ENCODE measurements around the gene RAC2. TPM values are rescaled to one million over a fixed set of nuclear protein-coding genes. Genes with fewer than 3 reads are reported as not detected.

RAC2 gene
- total RNA-seq, 1 donor from 2014 or later, result 6.3 TPM

DNA sequence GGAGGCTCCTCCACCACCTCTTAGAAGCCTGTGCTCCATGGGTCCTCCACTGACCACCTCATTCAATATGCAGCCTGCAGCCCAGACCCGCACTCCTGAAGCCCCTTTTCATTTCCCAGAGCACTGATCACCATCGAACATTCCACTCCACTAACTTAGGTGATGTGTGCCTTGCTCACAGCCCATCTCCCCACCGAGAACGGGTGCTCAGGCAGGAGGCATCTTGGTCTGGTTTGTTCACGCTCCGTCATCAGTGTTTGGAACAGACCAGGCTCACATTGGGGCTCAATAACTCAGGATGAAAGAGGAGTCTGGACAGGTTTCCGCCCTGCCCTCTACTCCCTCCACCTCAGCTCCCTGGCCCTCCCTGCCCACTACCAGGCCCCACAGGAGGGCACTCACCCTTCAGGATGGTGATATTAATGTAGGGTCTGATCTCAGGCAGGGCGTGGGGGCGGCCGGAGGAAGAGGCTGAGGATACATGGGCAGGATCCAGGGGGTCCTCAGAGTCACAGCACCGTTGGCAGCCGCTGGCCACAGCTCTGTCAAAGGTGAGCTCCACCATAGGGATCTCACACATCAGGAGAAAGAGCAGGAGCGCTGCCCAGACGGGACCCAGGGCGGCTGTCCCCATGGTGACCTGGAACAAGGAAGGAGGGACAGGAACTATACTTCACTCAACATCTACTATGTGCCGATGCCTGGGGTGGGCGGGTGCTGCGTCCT is 59.1 kb downstream of the RAC2 start:
- TF ChIP-seq, protein P1, sequence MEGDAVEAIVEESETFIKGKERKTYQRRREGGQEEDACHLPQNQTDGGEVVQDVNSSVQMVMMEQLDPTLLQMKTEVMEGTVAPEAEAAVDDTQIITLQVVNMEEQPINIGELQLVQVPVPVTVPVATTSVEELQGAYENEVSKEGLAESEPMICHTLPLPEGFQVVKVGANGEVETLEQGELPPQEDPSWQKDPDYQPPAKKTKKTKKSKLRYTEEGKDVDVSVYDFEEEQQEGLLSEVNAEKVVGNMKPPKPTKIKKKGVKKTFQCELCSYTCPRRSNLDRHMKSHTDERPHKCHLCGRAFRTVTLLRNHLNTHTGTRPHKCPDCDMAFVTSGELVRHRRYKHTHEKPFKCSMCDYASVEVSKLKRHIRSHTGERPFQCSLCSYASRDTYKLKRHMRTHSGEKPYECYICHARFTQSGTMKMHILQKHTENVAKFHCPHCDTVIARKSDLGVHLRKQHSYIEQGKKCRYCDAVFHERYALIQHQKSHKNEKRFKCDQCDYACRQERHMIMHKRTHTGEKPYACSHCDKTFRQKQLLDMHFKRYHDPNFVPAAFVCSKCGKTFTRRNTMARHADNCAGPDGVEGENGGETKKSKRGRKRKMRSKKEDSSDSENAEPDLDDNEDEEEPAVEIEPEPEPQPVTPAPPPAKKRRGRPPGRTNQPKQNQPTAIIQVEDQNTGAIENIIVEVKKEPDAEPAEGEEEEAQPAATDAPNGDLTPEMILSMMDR (IDR thresholded peaks at IDR 0.05; ENCODE audit: insufficient read depth, low read length, severe bottlenecking), result no peak

DNA sequence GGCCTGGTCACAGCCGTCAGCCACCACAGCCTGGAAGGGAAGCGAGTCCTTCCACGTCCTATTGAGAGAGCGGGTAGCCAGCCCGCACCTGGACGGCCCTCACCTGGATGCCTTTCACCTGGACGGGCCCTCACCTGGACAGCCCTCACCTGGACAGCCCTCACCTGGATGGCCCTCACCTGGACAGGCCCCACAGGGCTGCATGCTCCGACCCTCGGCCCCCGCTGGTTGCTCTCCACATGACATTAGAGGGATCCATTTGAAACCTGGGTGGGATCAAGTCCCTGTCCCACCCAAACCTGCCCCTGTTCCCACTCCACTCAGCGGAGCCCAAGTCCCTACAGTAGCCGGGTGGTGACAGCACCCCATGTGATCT is 59.7 kb downstream of the RAC2 start:
- H3K36me3 ChIP-seq (ENCODE audit: control insufficient read depth, insufficient read depth, low read length), result peaks cover 4% of the 10 kb centered on the region
- DNase-seq (ENCODE audit: low read depth), result no peak
- TF ChIP-seq, protein P1 (IDR thresholded peaks at IDR 0.05; ENCODE audit: insufficient read depth, low read length, severe bottlenecking), result no peak

More for the DNA sequence above, 59.1 kb downstream of the RAC2 start:
- FAIRE-seq (no peak), DNase-seq (ENCODE audit: low read depth) (no peak)
- Histone ChIP-seq H3K36me3 (ENCODE audit: control insufficient read depth, insufficient read depth, low read length) (peaks cover 4% of the 10 kb centered on the region), H3K4me3 (ENCODE audit: low read depth, low read length) (no peak overlapping the region), H3K27me3 (ENCODE audit: control insufficient read depth, insufficient read depth, low read length) (no peaks in the 10 kb centered on the region)

DNA sequence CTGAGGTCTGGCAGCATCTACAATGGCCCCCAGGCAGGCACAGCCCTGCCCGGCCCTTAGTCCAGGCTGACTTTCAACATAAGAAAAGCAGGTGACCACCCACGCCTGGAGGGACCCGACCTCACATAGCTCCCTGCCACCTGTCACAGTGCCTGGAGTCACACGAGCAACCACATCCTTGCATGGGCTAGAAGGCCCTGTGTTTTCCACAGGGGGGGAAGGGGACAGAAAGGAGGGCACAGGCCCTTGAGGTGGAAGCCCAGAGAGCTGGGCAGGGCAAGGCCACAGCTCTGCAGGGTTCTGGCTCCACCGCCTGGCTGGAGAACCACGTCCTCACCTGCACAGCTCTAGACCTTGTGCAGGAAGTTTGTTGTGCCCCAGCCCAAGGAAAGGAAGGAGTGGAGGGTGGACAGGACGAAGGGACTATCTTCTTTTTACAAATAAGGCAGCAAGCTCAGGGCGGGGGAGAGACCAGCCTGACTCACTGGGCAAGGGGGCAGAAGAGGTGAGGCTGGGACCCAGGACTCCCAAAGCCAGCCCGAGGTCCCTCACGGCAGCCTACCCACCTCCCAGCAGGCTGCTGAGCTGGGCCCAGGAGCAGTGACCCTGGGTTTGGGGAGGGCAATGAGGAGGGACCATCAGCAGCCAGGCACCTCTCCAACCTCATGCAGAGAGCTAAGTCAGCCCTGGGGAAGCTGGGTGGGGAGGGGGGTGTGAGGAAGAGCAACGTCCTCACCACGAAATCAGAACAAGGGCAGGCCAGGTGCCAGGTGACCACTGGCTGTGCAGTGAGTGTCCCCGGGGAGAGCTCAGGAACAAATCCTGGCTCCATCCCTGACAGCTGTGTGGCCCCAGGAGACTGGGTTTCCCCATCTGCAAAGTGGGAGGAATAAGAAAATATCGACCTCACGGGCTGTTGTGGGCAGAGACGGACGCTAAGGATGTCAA is 60.4 kb downstream of the RAC2 start:
- FAIRE-seq, result no peak
- TF ChIP-seq, protein P1 (IDR thresholded peaks at IDR 0.05; ENCODE audit: insufficient read depth, low read length, severe bottlenecking), result no peak
- Histone ChIP-seq H3K36me3 (ENCODE audit: control insufficient read depth, insufficient read depth, low read length) (peaks cover 4% of the 10 kb centered on the region), H3K4me3 (ENCODE audit: low read depth, low read length) (no peak overlapping the region), H3K27me3 (ENCODE audit: control insufficient read depth, insufficient read depth, low read length) (no peaks in the 10 kb centered on the region)
- no peak for DNase-seq (ENCODE audit: low read depth)

More for the DNA sequence above, 59.7 kb downstream of the RAC2 start:
- FAIRE-seq, result no peak
- H3K4me3 ChIP-seq (ENCODE audit: low read depth, low read length), result no peak overlapping the region
- H3K27me3 ChIP-seq (ENCODE audit: control insufficient read depth, insufficient read depth, low read length), result no peaks in the 10 kb centered on the region

DNA sequence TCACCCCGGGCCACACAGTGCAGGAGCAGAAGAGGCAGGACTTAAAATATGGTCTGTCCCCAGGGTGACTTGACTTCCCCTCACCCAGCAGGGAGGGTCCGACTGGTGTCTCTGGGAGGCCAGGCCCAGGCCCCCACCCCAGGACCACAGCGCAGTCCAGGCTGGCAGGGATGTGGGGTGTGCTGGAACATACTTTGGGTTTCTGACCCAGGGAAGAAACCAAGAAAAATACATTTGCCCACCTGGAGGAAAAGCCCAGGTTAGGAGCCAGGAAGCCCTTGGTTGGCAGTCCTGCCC is 61.2 kb downstream of the RAC2 start:
- DNase-seq (ENCODE audit: low read depth) (no peak), FAIRE-seq (no peak)
- peaks cover 4% of the 10 kb centered on the region for H3K36me3 ChIP-seq (ENCODE audit: control insufficient read depth, insufficient read depth, low read length)

DNA sequence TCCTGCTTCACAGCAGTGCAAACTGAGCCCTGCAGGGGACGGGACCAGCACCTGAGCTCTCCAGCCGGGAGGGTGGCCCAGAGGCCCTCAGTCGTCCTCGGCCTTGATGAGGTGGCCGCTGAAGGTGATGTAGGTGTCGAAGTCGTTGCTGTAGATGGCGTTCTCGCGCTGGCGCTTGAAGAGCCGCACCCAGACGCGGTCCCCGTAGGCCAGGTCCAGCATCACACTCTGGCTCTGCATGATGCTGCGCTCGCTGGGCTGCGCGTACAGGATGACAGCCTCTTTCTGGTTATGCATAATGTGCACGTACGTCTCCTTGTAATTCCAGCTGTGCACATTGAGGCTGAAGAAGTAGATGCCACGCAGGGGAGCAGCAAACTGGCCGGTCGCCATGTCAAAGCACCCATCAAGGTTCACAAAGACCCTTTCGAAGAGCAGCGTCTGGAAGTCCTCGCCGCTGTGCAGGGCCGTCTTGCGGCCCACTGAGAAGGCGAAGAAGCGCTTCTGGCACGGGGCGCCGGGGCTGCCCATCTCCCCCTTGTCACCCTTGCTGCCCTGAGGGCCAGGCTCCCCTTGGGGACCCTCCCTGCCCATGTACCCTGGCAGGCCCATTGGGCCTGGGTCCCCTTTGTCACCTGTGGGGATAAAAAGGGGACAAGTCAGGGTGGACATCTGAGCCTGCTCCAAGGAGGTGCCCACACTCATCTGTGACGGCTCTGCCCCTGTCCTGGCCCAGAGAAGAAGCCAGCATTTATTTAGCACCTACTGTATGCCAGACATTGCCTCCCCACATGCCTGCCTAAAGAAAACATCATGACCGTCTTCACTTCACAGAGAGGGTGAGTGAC is 61.7 kb downstream of the RAC2 start:
- DNase-seq (ENCODE audit: low read depth) (no peak), FAIRE-seq (no peak)
- Histone ChIP-seq H3K27me3 (ENCODE audit: control insufficient read depth, insufficient read depth, low read length) (no peaks in the 10 kb centered on the region), H3K36me3 (ENCODE audit: control insufficient read depth, insufficient read depth, low read length) (peaks cover 4% of the 10 kb centered on the region), H3K4me3 (ENCODE audit: low read depth, low read length) (no peak overlapping the region)
- TF ChIP-seq, protein P1 (IDR thresholded peaks at IDR 0.05; ENCODE audit: insufficient read depth, low read length, severe bottlenecking), result no peak

More for the DNA sequence above, 61.2 kb downstream of the RAC2 start:
- no peak overlapping the region for H3K4me3 ChIP-seq (ENCODE audit: low read depth, low read length)
- TF ChIP-seq, protein P1 (IDR thresholded peaks at IDR 0.05; ENCODE audit: insufficient read depth, low read length, severe bottlenecking), result no peak
- no peaks in the 10 kb centered on the region for H3K27me3 ChIP-seq (ENCODE audit: control insufficient read depth, insufficient read depth, low read length)
